GM18517 (cell line): Measurements from ENCODE around the gene PES1.
"Not testable (repeated sequence)": the region's sequence is repeated elsewhere in the genome, so short reads cannot be mapped to it uniquely, and the experiment has no call there.

Experiments
- ATAC-seq: cut with Tn5 transposase; IDR thresholded peaks from one replicate; pipeline ENCODE4 v1.9.1; 2021; ENCODE audit warnings: mild to moderate bottlenecking, moderate library complexity; ENCODE audit not compliant: unreplicated experiment

The PES1 gene

GRCh38 chr22:30609260-30610185, 17.8 kb upstream of the PES1 start:
- no peak for ATAC-seq

DNA sequence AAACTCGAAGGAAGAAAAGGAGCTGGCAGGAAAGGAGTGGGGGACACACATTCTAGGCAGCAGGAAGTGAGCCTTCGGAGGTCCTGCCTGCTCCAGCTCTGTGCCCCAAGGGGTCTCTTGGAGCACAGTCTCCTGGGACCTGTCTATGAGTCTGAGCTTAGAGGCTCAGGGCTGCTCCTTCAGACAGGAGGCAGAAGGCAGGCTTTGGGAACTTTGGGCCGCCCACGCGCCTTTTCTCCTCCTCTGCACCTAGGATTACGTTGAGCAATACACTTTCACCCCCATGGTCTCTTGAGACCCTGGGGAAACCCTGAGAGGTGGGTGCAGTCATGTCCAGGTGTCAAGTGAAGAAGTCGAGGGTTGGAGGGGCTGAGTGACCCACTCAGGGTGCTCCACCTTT, 16.2 kb upstream of the PES1 start:
- ATAC-seq: no peak

- ATAC-seq: no peak
Observed at GRCh38 chr22:30607300-30607930, 15.7 kb upstream of the PES1 start.

DNA sequence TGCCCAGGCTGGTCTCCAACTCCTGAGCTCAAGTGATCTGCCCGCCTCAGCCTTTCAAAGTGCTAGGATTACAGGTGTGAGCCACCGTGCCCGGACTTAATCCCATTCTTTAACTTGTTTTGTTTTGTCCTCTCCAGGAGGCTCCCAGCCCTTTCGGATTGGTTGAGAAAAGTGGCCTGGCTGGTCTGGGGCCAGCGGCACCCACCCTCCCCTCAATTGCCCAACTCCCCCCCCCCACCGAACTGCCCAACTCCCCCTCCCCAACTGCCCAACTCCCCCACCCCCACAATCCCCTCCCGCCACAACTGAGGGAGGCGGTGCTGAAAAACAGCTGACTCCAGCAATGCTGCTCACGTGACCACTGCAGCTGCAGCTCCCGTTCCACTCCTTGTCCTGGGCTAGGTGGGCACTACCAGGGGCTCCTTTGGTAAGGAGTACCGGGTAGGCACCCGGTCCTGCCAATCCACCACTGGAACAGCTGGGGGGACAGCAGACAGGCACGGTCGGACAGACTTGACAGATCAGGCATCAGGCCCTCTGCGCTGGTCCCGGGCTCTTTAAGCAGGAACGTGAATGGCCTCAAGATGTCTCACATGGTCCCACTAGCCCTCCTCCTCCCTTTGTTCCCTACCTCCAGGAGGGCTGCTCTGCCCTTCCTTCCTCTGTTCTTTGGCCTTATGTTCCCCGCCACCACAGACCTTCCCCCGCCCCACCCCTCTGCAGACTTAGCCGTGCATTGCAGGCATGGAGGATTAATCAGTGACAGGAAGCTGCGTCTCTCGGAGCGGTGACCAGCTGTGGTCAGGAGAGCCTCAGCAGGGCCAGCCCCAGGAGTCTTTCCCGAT, 15.0 kb upstream of the PES1 start, which contains the start of gene TCN2:
TCN2 (plus strand) TSS at position 720 of the 845 bp plus-strand sequence. CDS start 158 bp downstream, outside the sequence.
- ATAC-seq: no peak

GRCh38 chr22:30605449-30606110, 13.9 kb upstream of the PES1 start:
- no peak for ATAC-seq

DNA sequence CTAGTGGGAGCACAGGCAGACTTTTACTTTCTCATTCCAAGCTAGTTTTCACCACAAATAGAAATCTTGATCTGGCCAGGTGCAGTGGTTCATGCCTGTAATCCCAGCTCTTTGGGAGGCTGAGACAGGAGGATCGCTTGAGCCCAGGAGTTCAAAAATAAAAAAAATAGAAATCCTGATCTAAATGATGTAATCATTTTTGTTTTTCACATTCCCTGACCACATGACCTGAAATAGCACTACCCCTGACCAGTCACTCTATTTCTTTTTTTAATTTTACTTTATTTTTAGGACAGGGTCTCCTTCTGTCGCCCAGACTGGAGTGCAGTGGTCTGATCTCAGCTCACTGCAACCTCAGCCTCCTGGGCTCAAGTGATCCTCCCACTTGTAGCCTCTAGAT, 13.0 kb upstream of the PES1 start:
- no peak for ATAC-seq

DNA sequence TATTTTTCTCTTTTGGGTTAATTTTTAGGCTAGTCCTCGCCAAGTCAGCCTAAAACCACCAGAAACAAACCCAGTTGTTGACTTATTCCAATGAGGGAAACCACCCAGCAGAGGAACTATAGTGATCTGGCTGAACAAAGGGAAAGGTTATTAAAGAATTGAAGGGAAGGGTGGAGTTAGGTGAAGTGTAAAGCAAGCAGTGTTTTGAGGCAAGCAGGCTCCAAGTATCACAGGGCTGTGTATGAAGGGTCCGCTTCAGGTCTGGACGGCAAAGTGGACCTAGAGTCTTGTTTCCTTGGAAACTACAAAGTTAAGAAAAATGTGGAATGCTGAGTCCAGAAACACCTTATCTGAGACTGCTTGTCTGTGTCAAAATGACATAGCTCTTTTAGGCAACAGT, 12.1 kb upstream of the PES1 start:
- ATAC-seq: no peak

- no peak for ATAC-seq
Observed at GRCh38 chr22:30602049-30602448, 10.3 kb upstream of the PES1 start.

- ATAC-seq: no peak
Observed at GRCh38 chr22:30601464-30601863, 9.8 kb upstream of the PES1 start.

- ATAC-seq: no peak
Observed at GRCh38 chr22:30600921-30601320, 9.2 kb upstream of the PES1 start.

- no peak for ATAC-seq
Observed at GRCh38 chr22:30598986-30599385, 7.3 kb upstream of the PES1 start.

- ATAC-seq: no peak
Observed at GRCh38 chr22:30596886-30597285, 5.2 kb upstream of the PES1 start.

DNA sequence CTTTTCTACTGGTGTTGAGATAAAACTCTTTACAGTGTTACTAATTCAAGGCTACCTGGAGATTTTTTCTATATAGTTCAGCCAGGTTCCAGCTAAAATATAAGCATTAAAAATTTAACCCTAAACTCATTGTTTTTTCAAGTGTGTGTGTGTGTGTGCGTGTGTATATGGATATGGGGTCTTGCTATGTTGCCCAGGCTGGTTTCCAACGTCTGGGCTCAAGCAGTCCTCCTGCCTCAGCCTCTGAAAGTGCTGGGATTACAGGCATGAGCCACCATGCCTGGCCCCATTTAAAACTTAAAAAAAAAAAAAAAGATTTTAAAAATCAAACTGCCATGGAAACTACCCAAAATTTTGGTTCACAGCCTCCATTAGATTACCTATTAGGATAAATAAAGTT, 4.5 kb upstream of the PES1 start:
- ATAC-seq: no peak

DNA sequence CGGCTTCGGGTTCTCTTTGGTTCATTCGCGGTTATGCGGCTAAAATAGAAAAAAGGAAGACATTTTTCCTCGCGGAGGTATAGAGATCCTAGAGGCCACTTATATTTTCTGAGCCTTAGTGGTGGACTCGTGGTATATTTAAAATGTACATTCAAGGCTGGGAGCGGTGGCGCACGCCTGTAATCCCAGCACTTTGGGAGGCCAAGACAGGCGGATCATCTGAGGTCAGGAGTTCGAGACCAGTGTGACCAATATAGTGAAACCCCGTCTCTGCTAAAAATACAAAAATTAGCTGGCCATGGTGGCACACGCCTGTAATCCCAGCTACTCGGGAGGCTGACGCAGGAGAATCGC, 627 bp upstream of the PES1 start:
- not testable (repeated sequence) for ATAC-seq

- ATAC-seq: no peak
Observed at GRCh38 chr22:30591191-30591587, 521 bp downstream of the PES1 start.

- no peak for ATAC-seq
Observed at GRCh38 chr22:30586414-30586813, 5.3 kb downstream of the PES1 start.

DNA sequence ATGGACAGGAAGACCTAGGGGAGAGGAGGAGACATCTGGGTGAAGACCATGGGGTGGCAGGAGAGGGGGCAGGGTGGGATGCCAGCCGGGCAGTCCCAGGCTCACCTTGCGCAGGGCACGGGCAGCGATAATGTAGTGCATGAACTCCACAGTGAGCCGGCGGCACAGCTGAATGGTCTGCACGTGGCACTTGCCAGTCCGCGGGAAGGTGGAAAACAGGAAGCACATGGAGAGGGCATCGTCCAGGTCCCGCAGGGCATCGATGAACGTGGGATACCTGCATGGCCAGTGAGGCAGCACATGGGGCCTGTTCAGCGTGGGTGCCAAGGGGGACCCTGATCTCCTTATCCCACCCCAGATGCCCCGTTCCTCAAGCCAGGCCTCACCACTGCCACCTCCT, 7.3 kb downstream of the PES1 start:
- ATAC-seq: no peak

DNA sequence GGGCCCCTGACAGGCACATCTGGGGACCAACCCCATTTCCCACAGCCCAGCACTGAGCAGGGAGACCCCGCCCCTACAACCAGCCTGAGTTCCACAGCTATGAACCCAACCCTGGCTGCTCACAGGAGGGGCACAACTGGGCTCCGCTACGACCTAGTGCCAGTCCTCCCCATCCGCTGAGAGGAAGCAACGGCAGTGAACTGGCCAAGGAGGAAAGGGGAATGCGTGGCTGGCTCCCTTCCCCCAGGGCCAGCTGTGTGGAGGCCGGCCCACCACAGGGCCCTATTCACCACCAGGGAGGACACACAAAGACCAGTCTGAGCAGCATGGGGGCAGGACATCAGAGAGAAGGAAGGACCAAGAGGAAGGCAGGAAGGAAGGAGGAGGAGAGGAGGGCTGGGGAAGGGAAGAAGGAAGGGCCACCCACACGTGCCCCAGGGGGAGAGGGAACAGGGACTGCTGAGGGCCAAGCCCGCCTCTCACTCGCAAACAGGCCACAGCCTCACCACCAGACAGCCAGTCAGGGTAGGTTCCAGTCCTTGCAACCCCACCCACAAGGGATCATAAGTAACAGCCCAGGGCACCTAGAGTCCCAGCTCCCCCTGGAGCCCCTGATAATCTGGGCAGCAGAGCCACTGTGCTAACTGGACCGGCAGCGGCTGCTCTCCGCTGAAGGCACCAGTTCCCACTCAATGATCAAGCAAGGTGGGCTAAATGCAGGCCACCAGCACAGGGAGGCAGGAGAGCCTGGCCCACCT, 8.7 kb downstream of the PES1 start:
- ATAC-seq: no peak

DNA sequence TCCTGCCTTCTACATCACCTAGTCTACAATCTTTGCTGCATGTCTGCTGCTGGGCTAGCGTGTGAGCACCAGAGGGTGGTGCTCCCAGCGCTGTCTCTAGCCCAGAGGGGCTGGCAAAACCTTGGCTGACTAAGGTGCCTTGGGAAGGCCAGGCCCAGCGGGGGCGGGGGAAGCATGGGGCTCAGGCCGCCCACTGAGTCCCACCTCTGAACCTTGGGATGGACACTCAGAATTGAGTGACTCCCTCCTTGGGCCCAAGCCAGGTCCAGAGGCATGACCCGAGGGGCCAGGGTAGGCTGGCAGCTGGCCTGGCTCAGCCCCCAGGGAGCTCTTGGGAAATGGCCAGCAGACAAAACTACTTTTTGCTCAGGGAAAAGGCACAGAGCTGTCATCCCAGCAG, 9.7 kb downstream of the PES1 start:
- no peak for ATAC-seq

GRCh38 chr22:30580896-30581295, 10.8 kb downstream of the PES1 start:
- no peak for ATAC-seq
